Sciatic nerve (tissue), 2 donors: ENCODE data around the gene NPW. TPM values are rescaled to one million over a fixed set of nuclear protein-coding genes. Genes with fewer than 3 reads are reported as not detected.

Experiments used
- ATAC-seq: fragments of 200-7000 bp; cut with Tn5 transposase; one replicate; pipeline ENCODE4 v1.9.1; 2020; ENCODE audit warnings: mild to moderate bottlenecking, moderate library complexity
- DNase-seq: peaks from one replicate; pipeline ENCODE4 v3.0.0-alpha.2; 2020; ENCODE audit warnings: low spot score
- intact Hi-C: fragments of 100-400 bp; cut with DNase I; formaldehyde crosslinking; loops from one replicate; pipeline ENCODE4 v1.14.2; 2022
- total RNA-seq: library from RNA; stranded (reverse); fragmentation: NEBNext Ultra II Directional; extraction: Animal tissue kit (Norgen Biotek cat#: 25700); gene quantifications from one replicate; pipeline ENCODE4 v1.2.1, GENCODE V29; 2021
- donor health status: DM: no; HTN: no; CAD: no.
- donor health status: DM: no; HTN: no; CAD: no.

The NPW gene
- total RNA-seq, 1 donor from 2014 or later, result 0.36 TPM

DNA sequence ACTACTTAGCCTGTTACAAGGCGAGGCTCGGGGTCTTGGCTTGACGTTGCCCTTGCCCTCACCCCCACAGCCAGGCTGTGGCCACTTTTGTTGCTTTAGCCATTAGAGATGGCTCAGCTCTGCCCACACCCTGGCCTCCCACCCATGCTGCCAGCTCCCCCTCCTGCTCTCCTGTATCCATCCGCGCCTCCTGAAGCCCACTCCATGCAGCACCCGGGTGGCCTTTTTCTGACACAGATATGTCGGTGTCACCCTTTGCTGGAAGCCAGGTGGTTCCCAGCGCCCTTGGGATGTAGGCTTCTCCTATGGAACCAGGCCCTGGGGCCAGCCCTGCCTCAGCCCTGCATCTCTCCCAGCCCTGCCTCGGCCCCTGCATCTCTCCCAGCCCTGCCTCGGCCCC, 37.9 kb downstream of the NPW start:
- ATAC-seq (no peak), DNase-seq (no peak)
- intact Hi-C loops, result no loop called here

DNA sequence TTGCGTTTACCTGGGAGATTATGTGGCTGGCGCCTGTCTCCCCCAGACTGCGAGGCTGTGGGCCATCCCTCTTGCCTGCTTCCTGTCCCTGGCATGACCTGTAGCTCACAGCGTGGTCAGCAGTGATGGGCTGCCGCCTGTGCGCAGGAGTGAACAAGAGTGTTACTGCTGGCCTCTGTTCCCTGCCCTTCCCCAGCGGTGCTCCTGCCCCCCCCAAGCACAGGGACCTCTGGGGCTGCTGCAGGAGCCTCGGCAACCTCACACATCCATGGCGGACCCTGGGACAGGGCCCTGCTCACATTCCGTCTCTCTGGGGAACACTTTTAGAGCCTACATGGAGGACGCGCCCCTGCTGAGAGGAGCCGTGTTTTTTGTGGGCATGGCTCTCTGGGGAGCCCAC, 38.8 kb downstream of the NPW start:
- DNase-seq (no peak), ATAC-seq (no peak)
- intact Hi-C loops, result no loop called here

DNA sequence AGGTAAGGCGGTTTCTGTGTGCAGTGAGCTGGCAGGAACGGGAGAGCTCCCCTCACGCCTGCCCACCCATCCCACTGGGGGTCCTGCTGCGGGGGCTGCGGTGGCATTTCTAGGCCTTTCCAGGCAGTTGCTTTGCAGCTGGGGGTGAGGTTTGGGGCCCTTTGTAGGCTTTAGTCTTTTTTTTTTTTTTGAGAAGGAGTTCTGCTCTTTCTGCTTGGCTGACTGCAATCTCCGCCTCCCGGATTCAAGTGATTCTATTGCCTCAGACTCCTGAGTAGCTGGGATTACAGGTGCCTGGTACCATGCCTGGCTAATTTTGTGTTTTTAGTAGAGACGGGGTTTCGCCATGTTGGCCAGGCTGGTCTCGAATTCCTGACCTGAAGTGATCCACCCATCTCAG, 39.3 kb downstream of the NPW start:
- intact Hi-C loops, result no loop called here
- no peak for ATAC-seq
- no peak for DNase-seq

DNA sequence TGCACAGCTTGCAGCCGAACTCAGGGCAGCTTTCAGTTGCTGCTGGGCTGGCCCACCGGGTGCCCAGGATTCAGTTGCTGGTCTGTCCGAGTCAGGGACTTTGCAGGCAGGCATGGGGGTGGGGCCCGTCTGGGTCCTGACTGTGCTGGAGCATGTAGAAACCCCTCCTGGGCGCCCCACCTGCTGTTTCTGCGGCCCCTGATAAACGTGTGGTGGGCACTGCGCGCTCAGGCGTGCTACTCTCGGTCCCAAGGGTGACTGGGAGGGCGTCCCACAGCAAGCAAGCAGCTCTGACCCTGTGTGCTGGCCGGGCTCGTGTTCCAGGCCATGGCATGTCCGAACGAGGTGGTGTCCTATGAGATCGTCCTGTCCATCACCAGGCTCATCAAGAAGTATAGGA, 40.8 kb downstream of the NPW start:
- ATAC-seq, result no peak
- DNase-seq, result no peak
- intact Hi-C loops, result no loop called here

DNA sequence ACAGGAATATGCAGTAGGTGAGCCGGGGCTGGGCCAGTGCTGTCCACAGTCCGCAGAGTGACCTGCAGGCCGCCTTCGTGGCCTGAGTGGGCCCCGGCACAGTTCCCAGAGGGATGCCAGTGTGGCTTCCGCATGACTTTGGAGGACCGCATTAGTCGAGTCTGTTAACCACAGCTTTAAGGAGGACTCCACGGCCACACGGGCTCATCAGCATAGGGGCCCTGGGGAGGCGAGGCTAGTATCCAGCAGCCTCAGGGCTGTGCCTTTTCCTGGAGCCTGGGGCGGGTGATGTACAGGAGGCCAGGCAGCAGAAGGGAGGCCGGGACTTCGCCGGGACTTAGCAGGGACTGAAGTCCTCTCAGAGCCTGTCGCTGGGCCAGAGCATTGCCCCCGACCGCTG, 41.4 kb downstream of the NPW start:
- no peak for ATAC-seq
- intact Hi-C loops, result no loop called here
- DNase-seq, result no peak

DNA sequence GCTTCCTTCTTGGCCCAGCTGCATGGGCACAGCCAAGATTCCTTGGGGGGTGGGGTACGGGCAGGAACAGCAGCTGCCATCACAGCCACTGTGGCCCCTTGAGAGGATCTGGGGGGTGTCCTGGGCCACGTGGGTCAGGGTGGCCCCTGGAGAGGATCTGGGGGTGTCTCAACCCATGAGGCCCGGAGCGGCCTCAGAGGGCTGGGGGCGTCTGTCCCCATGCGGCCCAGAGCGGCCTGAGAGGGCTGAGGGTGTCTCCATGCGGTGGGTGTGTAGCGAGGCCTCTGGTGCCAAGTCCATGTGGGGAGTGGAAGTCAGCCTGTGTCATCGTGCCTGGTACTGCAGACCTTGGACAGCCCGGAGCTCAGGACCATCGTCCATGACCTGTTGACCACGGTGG, 41.9 kb downstream of the NPW start:
- no peak for ATAC-seq
- intact Hi-C loops, result no loop called here

DNA sequence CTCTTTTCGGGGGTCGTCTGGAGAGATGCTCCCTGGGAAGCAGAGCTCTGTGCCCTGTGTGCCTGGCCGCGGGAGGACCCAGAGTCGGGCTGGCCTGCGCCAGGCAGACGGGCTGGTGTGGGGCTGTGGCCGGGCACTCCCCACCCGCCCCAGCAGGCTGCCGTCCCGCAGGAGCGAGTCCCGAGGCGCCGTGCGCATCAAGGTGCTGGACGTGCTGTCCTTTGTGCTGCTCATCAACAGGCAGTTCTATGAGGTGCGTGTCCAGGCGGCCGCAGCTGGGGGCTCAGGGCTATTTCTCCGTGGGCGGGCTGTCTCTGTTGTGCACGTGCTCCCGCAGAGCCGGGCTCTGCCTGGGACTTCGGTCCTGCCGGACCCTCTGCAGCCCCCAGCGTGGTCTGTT, 43.2 kb downstream of the NPW start:
- ATAC-seq (no peak), DNase-seq (no peak)
- intact Hi-C loops, result no loop called here

More for the DNA sequence above, 41.9 kb downstream of the NPW start:
- no peak for DNase-seq

DNA sequence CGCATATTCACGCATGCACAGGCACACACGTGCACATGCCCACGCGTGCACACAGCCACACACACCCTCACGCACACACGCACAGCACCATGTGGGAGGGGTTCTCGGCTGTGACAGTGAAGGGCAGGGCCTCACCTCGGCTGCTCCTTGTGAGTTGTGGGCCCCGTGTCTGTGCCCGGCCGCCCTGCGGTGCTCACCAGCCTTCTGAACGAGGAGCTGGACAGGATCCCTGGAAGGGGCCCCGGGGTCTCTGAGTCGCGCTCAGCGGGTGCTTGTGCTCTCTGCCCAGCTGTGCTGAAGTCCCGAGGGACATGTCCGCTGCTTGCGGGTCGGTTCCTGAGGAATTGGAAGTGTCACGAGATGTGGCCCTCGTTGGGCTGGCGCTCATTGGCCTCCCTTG, 44.3 kb downstream of the NPW start:
- intact Hi-C loops, result no loop called here
- ATAC-seq (no peak), DNase-seq (no peak)

DNA sequence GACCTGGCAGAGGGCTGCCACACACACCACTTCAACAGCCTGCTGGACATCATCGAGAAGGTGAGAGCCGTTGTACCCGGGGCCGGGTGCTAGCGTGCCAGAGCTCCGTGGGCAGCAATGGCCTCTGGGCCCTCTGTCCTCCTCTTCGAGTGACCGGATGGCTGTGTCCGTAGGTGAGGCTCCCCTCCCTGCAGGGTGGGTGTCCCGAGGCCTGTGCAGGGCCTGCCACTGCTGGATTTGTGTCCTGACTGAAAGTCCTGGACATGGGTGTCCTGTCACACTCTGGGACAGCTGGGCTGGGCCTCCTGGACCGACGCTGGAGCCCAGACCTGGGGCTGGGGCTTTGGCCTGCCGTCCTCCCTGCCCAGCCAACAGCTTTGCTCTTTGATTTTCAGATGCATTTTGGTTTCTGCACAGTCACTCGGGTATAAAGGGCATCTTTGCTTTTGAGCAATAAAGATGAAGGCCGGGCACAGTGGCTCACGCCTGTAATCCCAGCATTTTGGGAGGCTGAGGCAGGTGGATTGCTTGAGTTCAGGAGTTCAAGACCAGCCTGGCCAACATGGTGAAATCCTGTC, 44.9 kb downstream of the NPW start:
- intact Hi-C loops, result no loop called here
- no peak for ATAC-seq
- no peak for DNase-seq

DNA sequence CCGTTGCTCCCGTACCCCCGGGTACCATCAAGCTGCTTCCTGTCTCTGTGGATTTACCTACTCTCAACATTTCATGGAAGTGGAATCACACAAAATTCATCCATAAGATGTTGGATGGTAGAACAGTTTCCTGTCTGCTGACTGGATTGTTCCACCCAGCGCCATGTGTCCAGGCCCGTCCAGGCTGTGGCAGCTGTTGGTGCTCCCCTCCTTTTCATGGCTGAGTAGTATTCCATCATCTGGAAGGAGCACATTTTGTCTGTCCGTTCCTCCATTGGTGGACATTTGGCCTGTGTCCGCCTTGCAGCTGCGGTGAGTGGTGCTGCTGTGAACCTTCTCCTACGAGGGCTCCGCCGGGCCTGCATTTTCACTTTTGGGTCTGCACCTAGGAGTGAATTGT, 46.6 kb downstream of the NPW start:
- intact Hi-C loops, result no loop called here
- ATAC-seq (no peak), DNase-seq (no peak)

Other genes starting within 250 kb of the NPW start
- 50.1 TPM for gene NME3, start 248.2 kb upstream of the NPW start, total RNA-seq
- 15.3 TPM for gene EME2, start 247.0 kb upstream of the NPW start, total RNA-seq
- 42.7 TPM for gene MRPS34, start 246.7 kb upstream of the NPW start, total RNA-seq
- gene SPSB3, start 237.2 kb upstream of the NPW start, total RNA-seq, result 35.3 TPM
- 28.0 TPM for gene NUBP2, start 236.8 kb upstream of the NPW start, total RNA-seq
- gene IGFALS, start 226.1 kb upstream of the NPW start, total RNA-seq, result 0.22 TPM
- gene HAGH, start 193.0 kb upstream of the NPW start, total RNA-seq, result 73.4 TPM
- 13.8 TPM for gene FAHD1, start 192.6 kb upstream of the NPW start, total RNA-seq
- gene MEIOB, start 147.6 kb upstream of the NPW start, total RNA-seq, result not detected
- gene HS3ST6, start 101.4 kb upstream of the NPW start, total RNA-seq, result not detected
- gene MSRB1, start 76.6 kb upstream of the NPW start, total RNA-seq, result 16.0 TPM
- not detected for gene RPL3L, start 65.1 kb upstream of the NPW start, total RNA-seq
- gene NDUFB10, start 60.2 kb upstream of the NPW start, total RNA-seq, result 85.8 TPM
- 990 TPM for gene RPS2, start 55.0 kb upstream of the NPW start, total RNA-seq
- not detected for gene RNF151, start 52.9 kb upstream of the NPW start, total RNA-seq
- 21.8 TPM for gene TBL3, start 47.7 kb upstream of the NPW start, total RNA-seq
- gene NOXO1, start 38.3 kb upstream of the NPW start, total RNA-seq, result not detected
- gene GFER, start 35.6 kb upstream of the NPW start, total RNA-seq, result 15.5 TPM
- gene SYNGR3, start 29.8 kb upstream of the NPW start, total RNA-seq, result 0.76 TPM
- gene ZNF598, start 10.0 kb upstream of the NPW start, total RNA-seq, result 34.5 TPM
- 107 TPM for gene NHERF2, start 7.1 kb downstream of the NPW start, total RNA-seq
- 21.8 TPM for gene NTHL1, start 28.0 kb downstream of the NPW start, total RNA-seq
- 156 TPM for gene TSC2, start 28.2 kb downstream of the NPW start, total RNA-seq
- gene PKD1, start 116.1 kb downstream of the NPW start, total RNA-seq, result 159 TPM
- 0.40 TPM for gene RAB26, start 128.8 kb downstream of the NPW start, total RNA-seq
- 44.8 TPM for gene TRAF7, start 136.0 kb downstream of the NPW start, total RNA-seq
- 1.6 TPM for gene CASKIN1, start 176.8 kb downstream of the NPW start, total RNA-seq
- gene MLST8, start 185.7 kb downstream of the NPW start, total RNA-seq, result 21.8 TPM
- gene BRICD5, start 191.1 kb downstream of the NPW start, total RNA-seq, result 9.9 TPM
- 11.8 TPM for gene PGP, start 195.1 kb downstream of the NPW start, total RNA-seq
- gene E4F1, start 203.8 kb downstream of the NPW start, total RNA-seq, result 22.3 TPM
- gene DNASE1L2, start 216.7 kb downstream of the NPW start, total RNA-seq, result 1.6 TPM
- 37.6 TPM for gene ECI1, start 231.8 kb downstream of the NPW start, total RNA-seq
- 103 TPM for gene RNPS1, start 248.3 kb downstream of the NPW start, total RNA-seq